Esophagus muscularis mucosa (tissue), 4 donors: ENCODE data around the gene FAM234A.

Experiments used
- EP300 ChIP-seq: sonication (generic); formaldehyde crosslinking; IDR thresholded peaks from one replicate; pipeline ENCODE4 v1.6.1; 2017; ENCODE audit warnings: antibody characterized with exemption
- POLR2AphosphoS5 ChIP-seq, 2 donors: sonication (generic); formaldehyde crosslinking; IDR thresholded peaks; one replicate each; pipeline ENCODE4 v1.6.1; 2017; ENCODE audit warnings: antibody characterized with exemption in 2 of 2
- TF ChIP-seq, protein P1 (sequence below), 3 experiments: fragments of 200-600 bp in 2 of 3; fragments of 450-650 bp in 1 of 3; sonication (generic) in 2 of 3; IDR thresholded peaks; one replicate each; pipeline ENCODE4 v1.5.1; 2017 to 2019; ENCODE audit warnings: antibody characterized with exemption in 3 of 3, mild to moderate bottlenecking in 2 of 3, moderate library complexity in 1 of 3

GRCh38 chr16:200388-200787 is 34.2 kb upstream of the FAM234A start:
- TF ChIP-seq, protein P1, sequence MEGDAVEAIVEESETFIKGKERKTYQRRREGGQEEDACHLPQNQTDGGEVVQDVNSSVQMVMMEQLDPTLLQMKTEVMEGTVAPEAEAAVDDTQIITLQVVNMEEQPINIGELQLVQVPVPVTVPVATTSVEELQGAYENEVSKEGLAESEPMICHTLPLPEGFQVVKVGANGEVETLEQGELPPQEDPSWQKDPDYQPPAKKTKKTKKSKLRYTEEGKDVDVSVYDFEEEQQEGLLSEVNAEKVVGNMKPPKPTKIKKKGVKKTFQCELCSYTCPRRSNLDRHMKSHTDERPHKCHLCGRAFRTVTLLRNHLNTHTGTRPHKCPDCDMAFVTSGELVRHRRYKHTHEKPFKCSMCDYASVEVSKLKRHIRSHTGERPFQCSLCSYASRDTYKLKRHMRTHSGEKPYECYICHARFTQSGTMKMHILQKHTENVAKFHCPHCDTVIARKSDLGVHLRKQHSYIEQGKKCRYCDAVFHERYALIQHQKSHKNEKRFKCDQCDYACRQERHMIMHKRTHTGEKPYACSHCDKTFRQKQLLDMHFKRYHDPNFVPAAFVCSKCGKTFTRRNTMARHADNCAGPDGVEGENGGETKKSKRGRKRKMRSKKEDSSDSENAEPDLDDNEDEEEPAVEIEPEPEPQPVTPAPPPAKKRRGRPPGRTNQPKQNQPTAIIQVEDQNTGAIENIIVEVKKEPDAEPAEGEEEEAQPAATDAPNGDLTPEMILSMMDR (IDR thresholded peaks at IDR 0.05): no peak
- no peak for TF ChIP-seq POLR2AphosphoS5 (IDR thresholded peaks at IDR 0.05)
- TF ChIP-seq EP300: no peak
